Cardiac ventricle fibroblast (primary cell): Measurements from ENCODE around the gene PDE6B. TPM values are rescaled to one million over a fixed set of nuclear protein-coding genes. Genes with fewer than 3 reads are reported as not detected.

Experiments
- total RNA-seq: library from RNA; depleted of rRNA; stranded (reverse); fragments of >200 nt; gene quantifications from 2 replicates; pipeline ENCODE4 v1.2.3, GENCODE V29; 2015

The PDE6B gene
- total RNA-seq = not detected in 2 replicates

GRCh38 chr4:624705-625590, at the start of gene PDE6B:
TSS of gene PDE6B (plus strand) at chr4:625573. CDS start at chr4:625627, 54 bp downstream.

GRCh38 chr4:576245-576821, 49.0 kb upstream of the PDE6B start, which contains the start of gene TMEM271:
TSS of gene TMEM271 (minus strand) at chr4:576295. CDS start at chr4:576062, 233 bp downstream.

GRCh38 chr4:674172-675035, 49.0 kb downstream of the PDE6B start, which contains the start of the genes ATP5ME and MYL5:
TSS of gene ATP5ME (minus strand) at chr4:674276. CDS start at chr4:674247, 29 bp downstream.
TSS of gene MYL5 (plus strand) at chr4:674542. CDS start at chr4:678027, 3,485 bp downstream.

GRCh38 chr4:688854-689681, 63.7 kb downstream of the PDE6B start, which contains the start of gene SLC49A3:
TSS of gene SLC49A3 (minus strand) at chr4:689151. CDS start at chr4:689127, 24 bp downstream.

GRCh38 chr4:705278-706082, 80.1 kb downstream of the PDE6B start, which contains the start of gene PCGF3:
TSS of gene PCGF3 (plus strand) at chr4:705832. CDS start at chr4:733681, 27,849 bp downstream.

Other genes starting within 250 kb of the PDE6B start
- gene ZNF721, start 126.4 kb upstream of the PDE6B start, total RNA-seq = 10.3 and 12.3 TPM in 2 replicates
- gene PIGG, start 126.4 kb upstream of the PDE6B start, total RNA-seq = 30.4 and 31.8 TPM in 2 replicates
- not detected in 2 replicates for gene TMEM271, start 49.3 kb upstream of the PDE6B start, total RNA-seq
- 74.0 and 78.8 TPM in 2 replicates for gene ATP5ME, start 48.7 kb downstream of the PDE6B start, total RNA-seq
- gene MYL5, start 49.0 kb downstream of the PDE6B start, total RNA-seq = 6.1 and 14.7 TPM in 2 replicates
- 9.0 and 11.0 TPM in 2 replicates for gene SLC49A3, start 63.6 kb downstream of the PDE6B start, total RNA-seq
- 25.6 and 53.5 TPM in 2 replicates for gene PCGF3, start 80.3 kb downstream of the PDE6B start, total RNA-seq
- gene CPLX1, start 200.6 kb downstream of the PDE6B start, total RNA-seq = not detected in 2 replicates